ENCODE data around the gene ANKMY1.

GRCh38 chr2:240501531-240501991 lies 56.2 kb downstream of the ANKMY1 start:
- no peak for TF ChIP-seq CTCF (conservative IDR thresholded peaks at IDR 0.05; ENCODE audit: low read depth in 2 of 2)
- no peak for TF ChIP-seq EZH2 (IDR thresholded peaks at IDR 0.05; ENCODE audit: low read depth, unreplicated experiment)
- TF ChIP-seq CREB1 (CRISPR knock-in tag; IDR thresholded peaks at IDR 0.05; ENCODE audit: low read depth): no peak
- TF ChIP-seq EZH2phosphoT487 (IDR thresholded peaks at IDR 0.05; ENCODE audit: unreplicated experiment): no peak
- no peak for TF ChIP-seq REST (IDR thresholded peaks at IDR 0.05; ENCODE audit: unreplicated experiment)
- no peak for TF ChIP-seq STAT1 (IDR thresholded peaks at IDR 0.05; ENCODE audit: unreplicated experiment)
- TF ChIP-seq POLR2AphosphoS5 (IDR thresholded peaks at IDR 0.05; ENCODE audit: low read depth): no peak
- TF ChIP-seq ZNF114 (CRISPR knock-in tag; IDR thresholded peaks at IDR 0.05): no peak
- TF ChIP-seq JUNB (IDR thresholded peaks at IDR 0.05; ENCODE audit: unreplicated experiment): no peak
- no peak for TF ChIP-seq NANOG (IDR thresholded peaks at IDR 0.05; ENCODE audit: borderline replicate concordance)
- no peak for TF ChIP-seq ZNF331 (CRISPR knock-in tag; IDR thresholded peaks at IDR 0.05; ENCODE audit: low read depth)
